GM19324 (cell line): ENCODE results near the gene SDK2.

Experiments used
- ATAC-seq: cut with Tn5 transposase; IDR thresholded peaks from one replicate; pipeline ENCODE4 v1.9.1; 2021; ENCODE audit warnings: mild to moderate bottlenecking, moderate library complexity; ENCODE audit not compliant: unreplicated experiment, low FRiP score

The SDK2 gene

GRCh38 chr17:73436954-73437353 lies 207.3 kb downstream of the SDK2 start:
- no peak for ATAC-seq

GRCh38 chr17:73435412-73435811 lies 208.8 kb downstream of the SDK2 start:
- no peak for ATAC-seq

- ATAC-seq, result no peak
Measured at GRCh38 chr17:73434154-73434553, 210.1 kb downstream of the SDK2 start.

GRCh38 chr17:73433501-73433900 lies 210.7 kb downstream of the SDK2 start:
- ATAC-seq, result no peak

GRCh38 chr17:73432624-73433190 lies 211.5 kb downstream of the SDK2 start:
- ATAC-seq, result no peak

GRCh38 chr17:73431401-73432205 lies 212.6 kb downstream of the SDK2 start:
- ATAC-seq, result no peak

- ATAC-seq, result no peak
Measured at GRCh38 chr17:73430848-73431247, 213.4 kb downstream of the SDK2 start.

GRCh38 chr17:73430165-73430680 lies 214.0 kb downstream of the SDK2 start:
- ATAC-seq, result no peak

- ATAC-seq, result no peak
Measured at GRCh38 chr17:73429440-73430164, 214.6 kb downstream of the SDK2 start.

GRCh38 chr17:73427198-73427597 lies 217.0 kb downstream of the SDK2 start:
- no peak for ATAC-seq

GRCh38 chr17:73424571-73424970 lies 219.7 kb downstream of the SDK2 start:
- ATAC-seq, result no peak

- ATAC-seq, result no peak
Measured at GRCh38 chr17:73423806-73424205, 220.4 kb downstream of the SDK2 start.

GRCh38 chr17:73423159-73423715 lies 221.0 kb downstream of the SDK2 start:
- no peak for ATAC-seq

GRCh38 chr17:73422121-73422520 lies 222.1 kb downstream of the SDK2 start:
- no peak for ATAC-seq

- ATAC-seq, result no peak
Measured at GRCh38 chr17:73420897-73421296, 223.3 kb downstream of the SDK2 start.

- ATAC-seq, result no peak
Measured at GRCh38 chr17:73419881-73420280, 224.4 kb downstream of the SDK2 start.

GRCh38 chr17:73419051-73419450 lies 225.2 kb downstream of the SDK2 start:
- no peak for ATAC-seq

GRCh38 chr17:73415782-73416181 lies 228.5 kb downstream of the SDK2 start:
- ATAC-seq, result no peak

- ATAC-seq, result no peak
Measured at GRCh38 chr17:73414171-73414955, 229.9 kb downstream of the SDK2 start.

GRCh38 chr17:73412914-73413313 lies 231.3 kb downstream of the SDK2 start:
- no peak for ATAC-seq
